Activated CD8-positive, alpha-beta memory T cell treated with anti-CD3 and anti-CD28 coated beads, Interleukin-2, amount 10 ng/mL, durations not matched to agents 7 days and 5 days (primary cell): Measurements from ENCODE around the gene DNLZ. TPM values are rescaled to one million over a fixed set of nuclear protein-coding genes. Genes with fewer than 3 reads are reported as not detected.

Source experiments
- ATAC-seq: fragments of 150-1000 bp; cut with Tn5 transposase; one replicate; pipeline ENCODE4 v1.10.0; 2021; ENCODE audit warnings: moderate library complexity
- CTCF ChIA-PET: fragments of 350-600 bp; sonication (Branson Sonifier 250); formaldehyde crosslinking; loops from one replicate; lab custom pipeline; 2021; ENCODE audit warnings: antibody characterized with exemption; lab: Charles Lee
- DNase-seq: peaks from one replicate; pipeline ENCODE4 v3.0.0-alpha.2; 2020
- H3K27ac Mint-ChIP-seq: one replicate; pipeline ENCODE4 v1.8.0; 2021; ENCODE audit warnings: mild to moderate bottlenecking, mixed read lengths
- H3K27me3 Mint-ChIP-seq: one replicate; pipeline ENCODE4 v1.8.0; 2021; ENCODE audit warnings: mixed read lengths
- H3K36me3 Mint-ChIP-seq: one replicate; pipeline ENCODE4 v1.8.0; 2021; ENCODE audit warnings: mild to moderate bottlenecking, mixed read lengths
- H3K4me1 Mint-ChIP-seq: one replicate; pipeline ENCODE4 v1.8.0; 2021; ENCODE audit warnings: mixed read lengths
- H3K4me3 Mint-ChIP-seq: one replicate; pipeline ENCODE4 v1.8.0; 2021; ENCODE audit warnings: mild to moderate bottlenecking, moderate library complexity, mixed read lengths
- H3K9me3 Mint-ChIP-seq: one replicate; pipeline ENCODE4 v1.8.0; 2022; ENCODE audit warnings: low read depth, mixed read lengths
- total RNA-seq, 2 experiments: library from RNA; stranded (reverse); gene quantifications; one replicate each; pipeline ENCODE4 v1.2.3, GENCODE V29; 2021

DNLZ gene
- total RNA-seq, 2 experiments from 2014 or later, result 22.4 to 23.7 TPM

GRCh38 chr9:136379003-136379287 lies 15.4 kb upstream of the DNLZ start:
- Mint-ChIP-seq H3K9me3 (no peaks in the 10 kb centered on the region), H3K27ac (no peak overlapping the region), H3K4me1 (peaks cover 2% of the 10 kb centered on the region), H3K36me3 (peaks cover 4% of the 10 kb centered on the region), H3K27me3 (no peaks in the 10 kb centered on the region), H3K4me3 (no peak overlapping the region)
- DNase-seq (no peak), ATAC-seq (no peak)
- CTCF ChIA-PET, result interaction anchor here (1.4 kb wide), 1 partner anchor 15 kb away, joined by 5 read pairs; the partner anchor contains the start of gene DNLZ

GRCh38 chr9:136378170-136379002 lies 14.8 kb upstream of the DNLZ start:
- Mint-ChIP-seq H3K36me3 (peaks cover 2% of the 10 kb centered on the region), H3K4me1 (no peaks in the 10 kb centered on the region), H3K27me3 (no peaks in the 10 kb centered on the region), H3K27ac (no peak overlapping the region), H3K9me3 (no peaks in the 10 kb centered on the region), H3K4me3 (no peak overlapping the region)
- no peak for DNase-seq
- no peak for ATAC-seq
- CTCF ChIA-PET, result interaction anchor here (0.9 to 1.4 kb wide), 2 partner anchors 15 kb away, joined by 3 to 5 read pairs; partner anchors contain the start of gene DNLZ

GRCh38 chr9:136377341-136378169 lies 14.0 kb upstream of the DNLZ start:
- Mint-ChIP-seq H3K9me3 (no peaks in the 10 kb centered on the region), H3K4me3 (no peak overlapping the region), H3K36me3 (peaks cover under 1% of the 10 kb centered on the region), H3K4me1 (no peaks in the 10 kb centered on the region), H3K27me3 (no peaks in the 10 kb centered on the region), H3K27ac (no peak overlapping the region)
- DNase-seq (no peak), ATAC-seq (no peak)
- CTCF ChIA-PET, result interaction anchor here (0.9 kb wide), 1 partner anchor 14 kb away, joined by 3 read pairs; the partner anchor contains the start of gene DNLZ

GRCh38 chr9:136376457-136376856 lies 12.9 kb upstream of the DNLZ start:
- Mint-ChIP-seq H3K4me3 (no peak overlapping the region), H3K27me3 (no peaks in the 10 kb centered on the region), H3K9me3 (no peaks in the 10 kb centered on the region), H3K27ac (no peak overlapping the region), H3K36me3 (no peaks in the 10 kb centered on the region), H3K4me1 (no peaks in the 10 kb centered on the region)
- CTCF ChIA-PET, result no interaction called here
- ATAC-seq, result no peak
- no peak for DNase-seq

GRCh38 chr9:136375096-136375495 lies 11.6 kb upstream of the DNLZ start:
- DNase-seq, result no peak
- no peaks in the 10 kb centered on the region for H3K36me3 Mint-ChIP-seq
- no peaks in the 10 kb centered on the region for H3K27me3 Mint-ChIP-seq
- H3K9me3 Mint-ChIP-seq, result no peaks in the 10 kb centered on the region
- H3K4me3 Mint-ChIP-seq, result no peak overlapping the region
- no peak for ATAC-seq
- no peak overlapping the region for H3K27ac Mint-ChIP-seq
- CTCF ChIA-PET, result interaction anchor here (1.0 to 1.4 kb wide), 2 partner anchors 11 to 22 kb away, joined by 3 to 4 read pairs; no protein-coding TSS in a partner anchor
- no peaks in the 10 kb centered on the region for H3K4me1 Mint-ChIP-seq

- Mint-ChIP-seq H3K27me3 (no peaks in the 10 kb centered on the region), H3K9me3 (no peaks in the 10 kb centered on the region), H3K4me3 (no peak overlapping the region), H3K27ac (no peak overlapping the region), H3K36me3 (no peaks in the 10 kb centered on the region), H3K4me1 (no peaks in the 10 kb centered on the region)
- CTCF ChIA-PET, result interaction anchor here (1.4 kb wide), 2 partner anchors 11 to 22 kb away, joined by 4 to 7 read pairs; partner anchors contain the start of gene DNLZ
- ATAC-seq, result no peak
- no peak for DNase-seq
Measured at GRCh38 chr9:136374183-136374575, 10.6 kb upstream of the DNLZ start.

- CTCF ChIA-PET, result interaction anchor here (1.4 kb wide), 1 partner anchor 10 kb away, joined by 7 read pairs; the partner anchor contains the start of gene DNLZ
- H3K36me3 Mint-ChIP-seq, result no peaks in the 10 kb centered on the region
- no peaks in the 10 kb centered on the region for H3K4me1 Mint-ChIP-seq
- H3K27ac Mint-ChIP-seq, result no peak within 1 kb of the TSS
- no peak for ATAC-seq
- no peak for DNase-seq
- no peaks in the 10 kb centered on the region for H3K27me3 Mint-ChIP-seq
- no peak within 1 kb of the TSS for H3K4me3 Mint-ChIP-seq
- no peaks in the 10 kb centered on the region for H3K9me3 Mint-ChIP-seq
Measured at GRCh38 chr9:136373300-136374182, 10.0 kb upstream of the DNLZ start, which contains the start of gene CARD9. Gene CARD9 (minus strand): TSS chr9:136373669. CDS start chr9:136372078, 1,591 bp downstream.

- Mint-ChIP-seq H3K4me3 (no peak overlapping the region), H3K27me3 (no peaks in the 10 kb centered on the region), H3K36me3 (no peaks in the 10 kb centered on the region), H3K9me3 (no peaks in the 10 kb centered on the region), H3K27ac (no peak overlapping the region), H3K4me1 (no peaks in the 10 kb centered on the region)
- ATAC-seq, result no peak
- CTCF ChIA-PET, result no interaction called here
- DNase-seq, result no peak
Measured at GRCh38 chr9:136372561-136373299, 9.2 kb upstream of the DNLZ start.

- Mint-ChIP-seq H3K27me3 (no peaks in the 10 kb centered on the region), H3K4me3 (no peak overlapping the region), H3K36me3 (no peaks in the 10 kb centered on the region), H3K9me3 (no peaks in the 10 kb centered on the region), H3K27ac (no peak overlapping the region), H3K4me1 (no peaks in the 10 kb centered on the region)
- ATAC-seq (no peak), DNase-seq (no peak)
- CTCF ChIA-PET, result no interaction called here
Measured at GRCh38 chr9:136372006-136372405, 8.5 kb upstream of the DNLZ start.

- Mint-ChIP-seq H3K4me1 (no peaks in the 10 kb centered on the region), H3K27me3 (no peaks in the 10 kb centered on the region), H3K4me3 (no peak overlapping the region), H3K9me3 (no peaks in the 10 kb centered on the region), H3K36me3 (no peaks in the 10 kb centered on the region), H3K27ac (no peak overlapping the region)
- DNase-seq, result no peak
- CTCF ChIA-PET, result interaction anchor here (2.3 kb wide), 1 partner anchor 29 kb away, joined by 7 read pairs; the partner anchor contains the start of gene SNAPC4
- no peak for ATAC-seq
Measured at GRCh38 chr9:136371533-136371880, 8.0 kb upstream of the DNLZ start.

GRCh38 chr9:136370687-136371532 lies 7.4 kb upstream of the DNLZ start:
- CTCF ChIA-PET, result interaction anchor here (2.3 kb wide), 1 partner anchor 30 kb away, joined by 7 read pairs; the partner anchor contains the start of gene SNAPC4
- no peak overlapping the region for H3K4me3 Mint-ChIP-seq
- no peak overlapping the region for H3K27ac Mint-ChIP-seq
- DNase-seq, result no peak
- H3K9me3 Mint-ChIP-seq, result no peaks in the 10 kb centered on the region
- no peak for ATAC-seq
- H3K27me3 Mint-ChIP-seq, result no peaks in the 10 kb centered on the region
- H3K36me3 Mint-ChIP-seq, result no peaks in the 10 kb centered on the region
- no peaks in the 10 kb centered on the region for H3K4me1 Mint-ChIP-seq
